Left lobe of liver (tissue), 2 donors: ENCODE measurements around the gene MYO5B. TPM values are rescaled to one million over a fixed set of nuclear protein-coding genes. Genes with fewer than 3 reads are reported as not detected.

Experiments
- ATAC-seq: fragments of 200-7000 bp; cut with Tn5 transposase; one replicate; pipeline ENCODE4 v1.9.1; 2020; ENCODE audit warnings: mild to moderate bottlenecking, moderate library complexity
- DNase-seq: peaks from one replicate; pipeline ENCODE4 v3.0.0-alpha.2; 2020; ENCODE audit warnings: low spot score
- total RNA-seq: library from RNA; stranded (reverse); gene quantifications from one replicate; pipeline ENCODE4 v1.2.1, GENCODE V29; 2021
- donor health status: DM: no; HTN: no; CAD: no; lungs with moderate emphysema.
- donor health status: DM: no; HTN: yes; CAD: no.

Gene MYO5B
- total RNA-seq, 1 donor from 2014 or later = 16.1 TPM

- DNase-seq (no peak), ATAC-seq (no peak)
Measured at GRCh38 chr18:49933530-49934128, 261.3 kb downstream of the MYO5B start.

- ATAC-seq (no peak), DNase-seq (no peak)
Measured at GRCh38 chr18:49931760-49932159, 263.2 kb downstream of the MYO5B start.

- no peak for ATAC-seq
- no peak for DNase-seq
Measured at GRCh38 chr18:49931179-49931578, 263.8 kb downstream of the MYO5B start.

GRCh38 chr18:49926106-49926745, 268.7 kb downstream of the MYO5B start:
- ATAC-seq = no peak

GRCh38 chr18:49924293-49924983, 270.5 kb downstream of the MYO5B start:
- ATAC-seq = peak; percentile 91
- no peak for DNase-seq

More at GRCh38 chr18:49926106-49926745, 268.7 kb downstream of the MYO5B start:
- DNase-seq = no peak

GRCh38 chr18:49922228-49922627, 272.7 kb downstream of the MYO5B start:
- no peak for ATAC-seq

GRCh38 chr18:49921318-49921985, 273.5 kb downstream of the MYO5B start:
- no peak for ATAC-seq
- DNase-seq = no peak

More at GRCh38 chr18:49922228-49922627, 272.7 kb downstream of the MYO5B start:
- DNase-seq = no peak

GRCh38 chr18:49920731-49921130, 274.2 kb downstream of the MYO5B start:
- ATAC-seq = no peak
- DNase-seq = no peak

GRCh38 chr18:49917742-49918141, 277.2 kb downstream of the MYO5B start:
- no peak for ATAC-seq
- no peak for DNase-seq

GRCh38 chr18:49915352-49915751, 279.6 kb downstream of the MYO5B start:
- DNase-seq = no peak

GRCh38 chr18:49913221-49913620, 281.7 kb downstream of the MYO5B start:
- ATAC-seq (no peak), DNase-seq (no peak)

More at GRCh38 chr18:49915352-49915751, 279.6 kb downstream of the MYO5B start:
- ATAC-seq = no peak

GRCh38 chr18:49911427-49911826, 283.5 kb downstream of the MYO5B start:
- DNase-seq (no peak), ATAC-seq (no peak)

GRCh38 chr18:49910986-49911385, 284.0 kb downstream of the MYO5B start:
- no peak for ATAC-seq
- no peak for DNase-seq

GRCh38 chr18:49910019-49910418, 284.9 kb downstream of the MYO5B start:
- ATAC-seq = no peak
- no peak for DNase-seq

GRCh38 chr18:49907346-49907929, 287.5 kb downstream of the MYO5B start:
- ATAC-seq = peak; percentile 66
- no peak for DNase-seq

- no peak for DNase-seq
- no peak for ATAC-seq
Measured at GRCh38 chr18:49905771-49906170, 289.2 kb downstream of the MYO5B start.

GRCh38 chr18:49904871-49905555, 289.9 kb downstream of the MYO5B start:
- no peak for ATAC-seq
- DNase-seq = no peak

- no peak for DNase-seq
- no peak for ATAC-seq
Measured at GRCh38 chr18:49901862-49902340, 293.0 kb downstream of the MYO5B start.

GRCh38 chr18:49899657-49900330, 295.2 kb downstream of the MYO5B start:
- ATAC-seq (peak; percentile 44), DNase-seq (no peak)

- no peak for DNase-seq
Measured at GRCh38 chr18:49898421-49898820, 296.5 kb downstream of the MYO5B start.

More at GRCh38 chr18:49898421-49898820, 296.5 kb downstream of the MYO5B start:
- ATAC-seq = peak; percentile 44
